ENCODE measurements around the gene UBL7. TPM values are rescaled to one million over a fixed set of nuclear protein-coding genes. Genes with fewer than 3 reads are reported as not detected.

The UBL7 gene
- total RNA-seq, 1 donor from 2014 or later, result 62.6 TPM

DNA sequence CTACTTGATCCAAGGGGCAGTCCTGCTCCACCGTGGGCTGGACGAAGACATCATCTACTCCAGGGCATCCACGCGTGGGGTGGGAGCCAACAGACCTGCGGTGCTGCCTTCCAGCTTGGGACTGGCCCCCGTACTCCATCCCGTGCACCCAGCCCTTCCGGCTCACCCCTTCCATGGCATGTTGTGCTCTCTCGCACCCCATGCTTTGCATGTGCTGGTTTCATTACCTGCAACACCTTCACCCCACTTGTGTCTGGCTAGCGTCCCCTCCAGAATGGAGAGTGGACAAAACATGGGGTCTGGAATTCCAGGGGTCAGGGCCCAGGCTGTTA lies 57.4 kb downstream of the UBL7 start:
- H3K27me3 Mint-ChIP-seq (ENCODE audit: unreplicated experiment), result peaks cover 6% of the 10 kb centered on the region
- TF ChIP-seq CTCF (IDR thresholded peaks at IDR 0.05; ENCODE audit: partially characterized antibody, unreplicated experiment), result no peak
- H3K4me3 Mint-ChIP-seq (ENCODE audit: unreplicated experiment), result no peak overlapping the region
- H3K36me3 Mint-ChIP-seq (ENCODE audit: unreplicated experiment), result no peaks in the 10 kb centered on the region
- peaks cover 6% of the 10 kb centered on the region for H3K4me1 Mint-ChIP-seq (ENCODE audit: low read depth, unreplicated experiment)
- no peak overlapping the region for H3K27ac Mint-ChIP-seq (ENCODE audit: unreplicated experiment)
- H3K9me3 Mint-ChIP-seq (ENCODE audit: unreplicated experiment), result no peaks in the 10 kb centered on the region
- no peak for DNase-seq

DNA sequence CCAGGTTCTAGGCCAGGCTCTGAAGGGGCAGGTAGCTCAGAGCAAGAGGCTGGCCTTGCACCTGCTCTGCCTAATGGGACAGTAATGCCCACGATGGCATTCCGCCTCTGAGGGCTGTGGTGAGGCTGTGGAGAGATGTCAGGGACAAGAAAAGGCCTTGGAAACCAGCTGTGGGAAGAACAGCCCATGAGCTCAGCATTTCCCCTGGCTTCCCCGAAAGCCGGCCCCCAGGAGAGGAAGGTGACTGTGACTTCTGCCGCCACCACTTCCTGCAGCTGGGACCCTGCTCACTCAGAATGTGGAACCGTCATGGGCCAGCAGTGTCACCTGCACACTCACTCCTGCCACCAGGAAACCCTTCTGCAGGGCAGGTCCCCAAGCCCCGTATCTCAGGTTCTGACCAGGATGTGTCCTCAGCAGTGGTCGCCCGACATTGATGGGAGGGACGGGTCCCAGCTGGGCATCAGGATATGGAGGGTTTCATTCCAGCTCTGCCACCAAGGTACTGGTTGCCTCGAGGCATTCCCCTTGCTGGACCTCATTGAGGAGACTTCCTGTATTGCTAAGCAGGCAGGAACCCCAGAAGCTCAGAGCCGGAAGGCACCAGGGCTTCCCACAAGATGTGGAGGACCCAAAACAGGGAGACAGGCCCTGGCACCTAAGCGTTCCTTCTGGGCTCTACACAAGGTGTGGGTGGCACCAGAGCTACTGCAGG lies 57.9 kb downstream of the UBL7 start:
- no peak for TF ChIP-seq CTCF (IDR thresholded peaks at IDR 0.05; ENCODE audit: partially characterized antibody, unreplicated experiment)
- Mint-ChIP-seq H3K27ac (ENCODE audit: unreplicated experiment) (no peak overlapping the region), H3K9me3 (ENCODE audit: unreplicated experiment) (no peaks in the 10 kb centered on the region), H3K4me1 (ENCODE audit: low read depth, unreplicated experiment) (peaks cover 4% of the 10 kb centered on the region), H3K4me3 (ENCODE audit: unreplicated experiment) (no peak overlapping the region), H3K36me3 (ENCODE audit: unreplicated experiment) (no peaks in the 10 kb centered on the region), H3K27me3 (ENCODE audit: unreplicated experiment) (peaks cover 8% of the 10 kb centered on the region)
- no peak for DNase-seq

GRCh38 chr15:74402337-74402841 lies 58.6 kb downstream of the UBL7 start:
- H3K4me1 Mint-ChIP-seq (ENCODE audit: low read depth, unreplicated experiment), result peaks cover 4% of the 10 kb centered on the region
- no peak overlapping the region for H3K4me3 Mint-ChIP-seq (ENCODE audit: unreplicated experiment)
- H3K36me3 Mint-ChIP-seq (ENCODE audit: unreplicated experiment), result no peaks in the 10 kb centered on the region
- no peak for DNase-seq
- TF ChIP-seq CTCF (IDR thresholded peaks at IDR 0.05; ENCODE audit: partially characterized antibody, unreplicated experiment), result no peak
- no peaks in the 10 kb centered on the region for H3K9me3 Mint-ChIP-seq (ENCODE audit: unreplicated experiment)
- H3K27me3 Mint-ChIP-seq (ENCODE audit: unreplicated experiment), result peaks cover 6% of the 10 kb centered on the region
- no peak overlapping the region for H3K27ac Mint-ChIP-seq (ENCODE audit: unreplicated experiment)

DNA sequence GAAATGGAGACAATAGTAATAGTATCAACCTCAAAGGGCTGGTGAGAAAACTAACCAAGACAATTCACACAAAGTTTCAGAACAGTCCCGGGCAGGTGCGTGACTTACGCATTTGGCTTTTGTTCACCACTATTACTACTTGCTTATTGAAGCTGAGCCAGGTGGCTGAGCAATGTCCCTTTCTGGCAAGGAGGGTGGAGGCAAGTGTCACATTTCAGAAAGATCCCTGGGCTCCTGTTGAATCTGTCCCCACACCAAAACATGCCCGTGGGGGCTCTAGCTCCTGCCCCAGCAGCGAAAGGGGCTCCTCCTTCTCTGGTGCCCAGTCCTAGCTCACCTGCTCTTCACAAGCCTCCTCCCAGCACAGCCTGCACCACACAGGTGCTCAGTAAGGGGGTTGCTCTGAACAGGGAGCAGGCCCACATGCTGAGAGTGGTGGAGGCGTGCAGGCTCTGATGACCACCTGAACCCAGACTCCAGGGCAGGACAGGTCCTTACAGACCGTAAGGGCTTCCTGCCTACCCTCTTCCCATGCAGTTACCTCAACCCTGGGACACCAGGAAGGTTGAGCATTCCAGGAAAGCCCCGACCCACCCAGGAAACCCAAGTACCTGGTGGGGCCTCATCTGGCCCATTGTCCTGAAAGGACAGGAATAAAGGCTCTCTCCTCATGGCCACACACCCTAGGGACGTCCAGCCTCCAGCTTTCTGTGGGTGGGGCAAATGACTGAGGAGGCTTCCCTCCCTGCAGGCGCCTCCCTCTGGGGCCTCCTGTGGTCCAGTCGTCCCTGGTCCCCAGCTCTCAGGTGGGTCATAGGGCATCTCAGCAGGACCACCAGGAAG lies 59.8 kb downstream of the UBL7 start:
- no peak for TF ChIP-seq CTCF (IDR thresholded peaks at IDR 0.05; ENCODE audit: partially characterized antibody, unreplicated experiment)
- Mint-ChIP-seq H3K27ac (ENCODE audit: unreplicated experiment) (no peak overlapping the region), H3K4me1 (ENCODE audit: low read depth, unreplicated experiment) (peaks cover 3% of the 10 kb centered on the region), H3K27me3 (ENCODE audit: unreplicated experiment) (peaks cover 4% of the 10 kb centered on the region), H3K9me3 (ENCODE audit: unreplicated experiment) (no peaks in the 10 kb centered on the region), H3K36me3 (ENCODE audit: unreplicated experiment) (no peaks in the 10 kb centered on the region), H3K4me3 (ENCODE audit: unreplicated experiment) (no peak overlapping the region)
- no peak for DNase-seq

All from glutamatergic neuron (in vitro differentiated cells).